ENCODE measurements around the gene MAN1A2.
"Not testable (repeated sequence)": the region's sequence is repeated elsewhere in the genome, so short reads cannot be mapped to it uniquely, and the experiment has no call there.

Gene MAN1A2

DNA sequence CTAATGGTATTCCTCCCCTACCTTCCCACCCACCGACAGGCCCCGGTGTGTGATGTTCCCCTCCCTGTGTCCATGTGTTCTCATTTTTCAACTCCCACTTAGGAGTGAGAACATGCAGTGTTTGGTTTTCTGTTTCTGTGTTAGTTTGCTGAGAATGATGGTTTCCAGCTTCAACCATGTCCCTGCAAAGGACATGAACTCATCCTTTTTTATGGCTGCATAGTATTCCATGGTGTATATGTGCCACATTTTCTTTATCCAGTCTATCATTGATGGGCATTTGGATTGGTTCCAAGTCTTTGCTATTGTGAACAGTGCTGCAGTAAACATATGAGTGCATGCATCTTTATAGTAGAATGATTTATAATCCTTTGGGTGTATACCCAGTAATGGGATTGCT is 108.2 kb downstream of the MAN1A2 start:
- FAIRE-seq; DNase-seq (ENCODE audit: insufficient read length, low spot score): not testable (repeated sequence)

DNA sequence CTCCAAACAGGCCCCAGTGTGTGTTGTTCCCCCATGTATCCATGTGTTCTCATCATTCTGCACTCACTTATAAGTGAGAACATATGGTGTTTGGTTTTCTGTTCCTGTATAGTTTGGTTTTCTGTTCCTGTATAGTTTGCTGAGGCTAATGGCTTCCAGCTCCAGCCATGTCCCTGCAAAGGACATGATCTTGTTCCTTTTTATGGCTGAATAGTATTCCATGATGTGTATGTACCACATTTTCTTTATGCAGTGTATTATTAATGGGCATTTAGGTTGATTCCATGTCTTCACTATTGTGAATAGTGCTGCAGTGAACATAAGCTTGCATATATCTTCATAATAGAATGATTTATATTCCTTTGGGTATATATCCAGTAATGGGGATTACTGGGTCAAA is 111.8 kb downstream of the MAN1A2 start:
- no peak for FAIRE-seq

DNA sequence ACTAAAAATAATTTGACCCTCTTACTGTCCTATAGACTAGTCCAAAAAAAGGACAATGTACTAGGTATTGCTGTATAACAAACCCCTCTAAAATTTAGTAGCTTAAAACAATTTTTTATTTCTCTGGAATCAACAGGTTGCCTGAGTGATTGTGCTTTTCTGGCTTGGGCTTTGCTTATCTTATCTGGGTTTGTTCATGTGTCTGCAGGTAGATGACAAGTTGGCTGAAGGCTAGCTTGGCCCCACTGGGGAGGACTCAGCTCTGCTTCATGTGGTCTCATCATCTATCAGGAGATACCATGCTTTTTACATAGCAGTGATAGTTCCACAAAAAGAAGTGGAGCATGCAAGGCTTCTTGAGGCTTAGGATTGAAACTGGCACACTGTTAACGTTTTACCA is 114.2 kb downstream of the MAN1A2 start:
- DNase-seq (ENCODE audit: insufficient read length, low spot score) = no peak
- FAIRE-seq = no peak

More for the DNA sequence above, 111.8 kb downstream of the MAN1A2 start:
- DNase-seq (ENCODE audit: insufficient read length, low spot score) = no peak

DNA sequence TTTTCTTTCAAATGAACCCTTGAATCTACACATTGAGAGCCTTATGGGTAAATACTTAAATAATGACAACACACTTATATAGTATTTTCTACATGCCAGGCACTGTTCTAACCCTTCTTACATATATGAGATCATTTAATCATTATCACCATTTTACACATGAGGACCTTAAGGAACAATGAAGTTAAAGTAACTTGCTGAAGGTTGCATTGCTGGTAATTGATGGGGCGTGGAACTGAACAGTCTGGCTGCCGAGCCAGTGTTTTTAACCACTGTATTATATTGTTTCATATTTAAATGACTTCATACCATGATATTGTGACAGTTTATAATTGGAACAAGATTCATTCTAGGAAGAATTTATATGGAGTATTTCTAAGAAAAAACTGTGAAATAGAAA is 126.7 kb downstream of the MAN1A2 start:
- no peak for FAIRE-seq
- no peak for DNase-seq (ENCODE audit: insufficient read length, low spot score)

DNA sequence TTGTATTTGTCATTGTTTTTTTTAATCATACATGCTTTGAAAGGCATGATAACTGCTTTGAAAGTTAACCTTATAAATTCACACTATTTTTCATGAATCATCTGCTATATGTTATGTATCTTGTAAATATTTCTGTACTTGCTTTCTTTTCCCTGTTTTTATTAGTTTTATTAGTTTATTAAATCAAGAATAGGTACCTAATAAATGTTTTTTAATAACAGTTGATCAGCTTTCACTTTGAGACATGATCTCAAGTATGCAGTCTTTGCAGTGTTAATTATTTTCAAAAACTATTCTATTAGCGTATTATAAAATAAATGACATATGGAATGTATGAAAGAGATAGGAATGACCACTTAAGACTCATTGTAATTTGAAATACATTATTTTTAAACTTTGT is 127.8 kb downstream of the MAN1A2 start:
- DNase-seq (ENCODE audit: insufficient read length, low spot score) (no peak), FAIRE-seq (no peak)

DNA sequence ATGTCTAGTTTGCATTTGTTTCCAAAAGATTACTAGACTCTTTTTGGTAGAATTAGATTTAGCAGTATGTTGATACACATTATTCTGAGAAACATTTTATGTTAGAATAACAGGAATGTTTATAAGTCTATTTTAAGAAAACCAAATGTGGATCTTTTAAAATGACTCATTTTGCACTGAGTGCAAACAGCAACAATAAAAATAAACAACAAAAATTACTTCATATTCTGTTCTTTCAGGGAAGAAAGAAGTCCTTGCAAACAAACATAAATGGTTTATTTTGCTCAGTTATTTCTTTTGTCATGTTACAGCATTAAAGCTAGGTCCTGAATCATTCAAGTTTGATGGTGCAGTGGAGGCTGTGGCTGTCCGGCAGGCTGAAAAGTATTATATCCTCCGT is 131.8 kb downstream of the MAN1A2 start:
- DNase-seq (ENCODE audit: insufficient read length, low spot score) = no peak
- no peak for FAIRE-seq

DNA sequence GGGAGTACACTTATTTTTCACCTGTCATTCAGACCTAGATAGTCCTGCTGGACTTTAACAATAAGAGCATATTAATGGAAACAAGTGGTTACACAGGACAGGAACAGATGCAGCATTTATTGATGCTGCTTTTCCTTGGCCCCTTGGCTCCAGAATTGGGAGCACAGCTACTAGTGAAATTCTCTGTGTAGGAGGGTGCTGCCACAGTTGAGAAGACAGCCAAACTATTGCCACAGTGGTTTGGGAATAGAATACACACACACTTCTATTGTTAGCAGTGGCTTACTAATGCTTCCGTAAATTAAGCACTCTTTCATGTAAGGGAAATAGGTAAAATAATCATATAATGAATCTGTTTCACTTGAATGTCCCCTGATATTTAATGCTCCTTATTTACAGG is 133.3 kb downstream of the MAN1A2 start:
- no peak for FAIRE-seq
- no peak for DNase-seq (ENCODE audit: insufficient read length, low spot score)

DNA sequence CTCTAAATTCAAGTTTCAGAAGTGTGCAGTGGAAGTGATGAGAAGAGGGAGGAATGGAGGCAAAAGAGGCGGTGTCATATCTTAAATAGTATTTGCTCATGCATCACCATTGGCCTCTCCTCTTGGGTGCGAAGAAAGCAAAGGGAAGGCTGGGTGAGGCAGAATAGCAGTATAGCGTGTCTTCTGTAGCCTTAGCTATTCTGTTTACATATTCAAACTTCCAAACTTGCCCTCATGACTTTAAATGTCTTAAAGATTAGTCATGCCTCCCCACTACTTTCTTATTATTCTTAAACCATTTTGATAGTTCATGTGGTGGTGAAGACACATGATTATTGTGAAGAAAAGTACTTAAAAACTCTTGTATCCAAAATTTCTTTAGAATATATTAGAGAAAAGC is 134.0 kb downstream of the MAN1A2 start:
- FAIRE-seq (no peak), DNase-seq (ENCODE audit: insufficient read length, low spot score) (no peak)

DNA sequence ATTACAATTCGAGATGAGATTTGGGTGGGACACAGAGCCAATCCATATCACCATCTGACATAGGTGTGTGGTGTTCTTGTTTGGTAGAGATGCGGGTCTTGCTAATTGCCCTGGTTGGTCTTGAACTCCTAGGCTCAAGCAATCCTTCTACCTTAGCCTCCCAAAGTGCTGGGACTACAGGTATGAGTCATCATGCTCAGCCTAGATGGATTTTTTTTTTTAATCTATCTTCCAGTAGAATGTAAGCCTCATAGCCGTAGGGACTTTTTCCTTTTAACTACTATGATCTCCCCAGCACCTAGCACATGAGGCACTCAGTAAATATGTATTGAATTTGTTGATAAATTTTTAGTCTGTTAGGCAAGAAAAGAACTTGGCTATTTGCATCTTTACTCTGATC is 144.0 kb downstream of the MAN1A2 start:
- FAIRE-seq (no peak), DNase-seq (ENCODE audit: insufficient read length, low spot score) (no peak)

DNA sequence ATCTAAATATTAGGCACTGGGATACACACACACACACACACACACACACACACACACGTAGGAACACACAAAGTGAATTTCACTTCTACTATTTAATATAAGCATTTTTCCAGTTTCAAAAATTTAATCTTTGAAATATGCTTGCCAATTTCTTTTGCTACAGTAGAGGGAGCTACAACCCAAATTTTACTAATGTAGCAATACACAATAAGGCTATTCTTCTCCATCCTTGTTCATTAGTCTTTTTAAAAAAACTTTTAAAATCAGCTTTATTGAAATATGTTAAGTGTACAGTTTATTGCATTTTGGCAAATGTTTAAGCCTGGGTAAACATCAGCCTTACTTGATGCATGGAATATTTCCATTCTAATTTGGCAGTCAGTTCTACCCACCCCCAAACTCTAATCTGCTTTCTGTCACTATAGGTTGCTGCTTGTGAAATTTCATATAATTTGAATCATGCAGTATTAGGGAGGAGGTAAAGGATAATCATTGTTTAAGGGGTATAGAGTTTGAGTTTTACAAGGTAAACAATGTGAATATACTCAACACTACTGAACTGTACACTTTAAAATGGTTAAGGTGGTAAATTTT is 145.6 kb downstream of the MAN1A2 start:
- DNase-seq (ENCODE audit: insufficient read length, low spot score) = no peak

DNA sequence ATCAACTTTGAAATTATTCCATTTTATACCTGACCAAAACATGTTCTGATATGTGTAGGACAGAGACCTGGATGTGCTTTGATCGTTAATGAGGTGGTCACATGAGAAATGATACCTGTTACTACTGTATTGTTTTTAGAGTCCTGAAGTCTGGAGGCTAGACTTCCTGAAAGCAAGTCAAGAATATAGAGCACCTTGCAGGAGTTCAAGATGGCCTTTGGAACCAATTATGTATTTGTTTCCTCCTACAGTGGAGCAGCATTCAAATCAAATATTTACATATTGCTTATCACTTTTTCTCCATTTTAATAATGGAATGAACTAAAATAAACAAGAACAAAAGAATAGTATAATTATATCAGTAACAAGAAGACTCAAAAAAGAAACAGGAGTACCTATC is 155.9 kb downstream of the MAN1A2 start:
- no peak for FAIRE-seq

More for the DNA sequence above, 145.6 kb downstream of the MAN1A2 start:
- no peak for FAIRE-seq

DNA sequence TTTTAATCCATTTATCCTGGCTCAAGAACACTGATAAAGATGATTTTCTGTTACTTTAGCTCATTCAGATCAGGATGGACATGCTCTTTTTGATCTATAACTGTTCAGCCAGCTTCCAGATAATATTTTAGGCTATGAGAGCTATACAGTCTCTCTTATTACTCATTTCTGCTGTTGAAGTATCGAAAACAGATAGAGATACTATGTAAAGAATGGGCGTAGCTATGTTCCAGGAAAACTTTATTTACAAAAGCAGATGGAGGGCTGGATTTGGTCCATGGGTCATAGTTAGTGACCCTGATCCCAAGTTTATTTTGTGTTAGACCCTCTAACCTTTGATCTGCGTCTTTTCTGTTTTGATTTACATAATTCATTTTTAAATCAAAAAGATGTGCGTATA is 159.8 kb downstream of the MAN1A2 start:
- no peak for DNase-seq (ENCODE audit: insufficient read length, low spot score)
- no peak for FAIRE-seq

More for the DNA sequence above, 155.9 kb downstream of the MAN1A2 start:
- no peak for DNase-seq (ENCODE audit: insufficient read length, low spot score)

DNA sequence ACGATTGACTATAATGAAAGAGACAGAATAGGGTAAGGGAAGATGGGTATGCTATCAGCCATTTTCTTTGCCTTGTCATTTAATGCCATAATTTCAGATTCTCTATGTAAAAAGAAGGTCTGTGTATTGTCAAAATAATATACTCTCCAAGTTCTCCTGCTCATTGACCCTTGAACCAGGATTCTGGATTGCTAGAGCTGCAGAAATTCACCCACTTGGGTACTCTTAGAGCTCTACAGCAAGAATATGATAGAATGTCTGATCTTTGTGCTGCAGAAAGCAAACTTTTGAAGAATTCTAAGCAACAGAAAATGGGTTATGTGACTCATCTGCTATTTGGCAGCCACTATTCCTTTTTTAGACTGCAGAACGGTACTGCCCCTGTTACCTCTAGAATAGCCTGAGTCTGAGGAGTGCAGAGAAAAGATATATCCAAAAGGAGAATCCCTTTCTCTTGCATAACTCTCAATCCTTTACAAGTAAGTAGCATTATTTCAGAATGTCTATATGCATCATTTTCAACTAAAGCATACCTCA is 160.4 kb downstream of the MAN1A2 start:
- FAIRE-seq (no peak), DNase-seq (ENCODE audit: insufficient read length, low spot score) (no peak)

DNA sequence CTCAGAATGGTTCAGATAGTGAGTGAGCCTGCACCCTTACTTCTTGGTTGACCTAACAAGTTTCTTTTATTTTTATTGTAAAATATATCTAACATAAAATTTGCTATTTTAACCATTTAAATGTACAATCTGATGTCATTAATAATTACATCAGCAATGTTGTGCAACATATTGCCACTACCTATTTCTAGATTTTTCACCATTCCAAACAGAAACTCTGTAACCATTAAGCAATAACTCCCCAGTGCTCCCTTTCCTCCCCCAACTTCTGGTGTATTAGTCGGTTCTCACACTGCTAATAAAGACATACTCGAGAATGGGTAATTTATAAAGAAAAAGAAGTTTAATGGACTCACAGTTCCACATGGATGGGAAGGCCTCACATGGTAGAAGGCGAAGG is 162.4 kb downstream of the MAN1A2 start:
- FAIRE-seq = no peak
- no peak for DNase-seq (ENCODE audit: insufficient read length, low spot score)

DNA sequence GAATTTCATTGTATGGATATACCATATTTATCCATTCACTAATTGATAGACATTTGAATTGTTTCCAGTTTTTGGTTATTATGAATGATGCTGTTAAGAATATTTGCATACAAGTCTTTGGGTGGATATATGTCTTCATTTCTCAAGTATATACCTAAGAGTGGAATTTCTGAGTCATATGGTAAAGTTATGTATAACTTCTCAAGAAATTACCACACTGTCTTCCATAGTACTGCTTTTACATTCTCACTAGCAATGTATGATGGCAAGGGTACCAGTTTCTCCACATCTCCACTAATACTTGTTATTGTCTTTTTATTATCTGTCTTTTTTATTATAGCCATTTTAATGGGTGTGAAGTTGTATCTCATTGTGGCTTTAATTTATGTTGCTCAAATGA is 164.0 kb downstream of the MAN1A2 start:
- FAIRE-seq (no peak), DNase-seq (ENCODE audit: insufficient read length, low spot score) (no peak)

DNA sequence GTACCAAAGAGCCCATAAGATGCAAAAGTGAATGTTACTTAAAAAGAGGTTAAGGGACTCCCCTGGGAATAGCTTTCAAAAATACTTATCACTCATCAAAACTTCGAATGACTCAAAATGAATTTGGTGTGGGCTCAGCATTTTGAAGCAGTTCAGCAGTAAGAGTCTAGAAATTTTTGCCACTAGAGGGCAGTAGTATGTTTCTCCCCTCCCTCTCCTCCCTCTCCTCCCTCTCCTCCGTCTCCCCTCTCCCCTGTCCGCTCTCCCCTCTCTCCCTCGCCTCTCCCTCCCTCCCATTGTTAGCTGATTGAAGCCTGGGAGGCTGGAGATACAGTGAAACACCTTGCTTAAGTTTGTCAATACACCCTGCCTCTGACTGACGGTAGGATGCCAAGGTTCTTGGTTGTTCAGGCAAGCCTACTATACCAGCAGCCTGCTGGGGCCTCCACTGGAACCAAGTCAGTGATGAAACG is 167.8 kb downstream of the MAN1A2 start:
- DNase-seq (ENCODE audit: insufficient read length, low spot score) (no peak), FAIRE-seq (no peak)

DNA sequence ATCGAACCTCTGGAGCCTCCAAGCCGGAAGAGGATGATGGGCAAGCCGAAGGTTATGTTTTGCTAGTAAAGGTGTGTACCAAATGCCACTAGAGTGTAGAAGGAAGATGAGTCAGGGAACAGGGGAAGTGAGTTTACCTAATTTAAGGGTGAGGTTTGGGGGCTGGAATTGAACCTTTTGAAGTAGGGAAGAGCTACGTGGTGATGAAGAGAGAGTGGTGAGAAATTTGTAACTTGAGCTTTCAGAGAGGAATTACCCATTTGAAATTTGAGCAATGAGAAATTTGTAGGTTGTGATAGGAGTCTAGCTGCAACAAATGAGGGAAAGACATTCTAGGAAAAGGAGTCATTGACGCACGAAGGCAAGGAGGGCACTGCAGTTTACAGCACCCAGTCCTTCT is 168.6 kb downstream of the MAN1A2 start:
- DNase-seq (ENCODE audit: insufficient read length, low spot score) (no peak), FAIRE-seq (no peak)

DNA sequence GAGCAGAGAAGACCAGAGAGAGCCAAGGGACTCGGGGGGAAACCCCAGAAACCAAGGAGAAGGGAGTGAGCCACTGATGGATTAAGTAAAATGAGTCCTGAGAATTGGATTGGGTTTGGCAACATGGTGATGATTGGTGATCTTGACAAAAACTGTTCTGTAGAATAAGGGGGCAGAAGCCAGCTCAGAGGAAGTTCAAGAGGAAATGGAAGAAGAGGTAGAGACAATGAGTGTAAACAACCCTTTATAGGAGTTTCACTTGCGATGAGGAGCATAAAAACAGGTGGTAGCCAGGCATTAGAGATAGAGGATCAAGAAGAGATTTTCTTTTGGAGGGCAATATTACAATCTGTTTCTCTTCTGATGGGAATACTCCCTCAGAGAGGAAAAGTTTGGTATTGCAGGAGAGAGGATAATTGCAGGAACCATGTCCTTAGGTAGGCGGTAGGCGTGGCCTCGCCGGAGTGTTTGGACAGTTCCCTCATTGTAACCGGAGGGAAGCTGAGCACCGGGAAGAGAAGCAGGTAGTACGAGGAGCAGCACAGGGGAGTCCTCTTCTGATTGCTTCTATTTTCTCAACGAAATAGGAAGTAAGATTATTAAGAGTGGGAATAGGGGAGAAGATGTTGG is 170.2 kb downstream of the MAN1A2 start:
- FAIRE-seq (no peak), DNase-seq (ENCODE audit: insufficient read length, low spot score) (no peak)

DNA sequence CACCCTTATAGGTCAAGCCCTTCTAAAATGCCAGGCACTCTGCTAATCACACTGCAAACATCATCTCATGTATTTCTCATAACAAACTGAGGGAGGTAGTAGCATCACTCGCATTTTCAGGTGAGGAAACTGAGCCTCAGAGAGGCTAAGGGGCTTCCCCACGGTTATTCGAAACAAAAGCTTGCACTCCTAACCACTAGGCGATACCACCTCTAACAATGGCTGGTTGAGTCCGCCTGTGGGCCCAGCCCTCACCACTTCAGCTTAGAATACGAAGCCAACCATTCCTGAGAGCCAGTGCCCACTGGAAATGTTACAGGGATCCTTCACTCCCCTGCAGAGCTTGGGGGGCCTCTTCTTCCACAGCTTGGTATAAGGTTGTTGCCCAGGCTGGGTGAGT is 173.3 kb downstream of the MAN1A2 start:
- FAIRE-seq = no peak
- DNase-seq (ENCODE audit: insufficient read length, low spot score) = no peak

DNA sequence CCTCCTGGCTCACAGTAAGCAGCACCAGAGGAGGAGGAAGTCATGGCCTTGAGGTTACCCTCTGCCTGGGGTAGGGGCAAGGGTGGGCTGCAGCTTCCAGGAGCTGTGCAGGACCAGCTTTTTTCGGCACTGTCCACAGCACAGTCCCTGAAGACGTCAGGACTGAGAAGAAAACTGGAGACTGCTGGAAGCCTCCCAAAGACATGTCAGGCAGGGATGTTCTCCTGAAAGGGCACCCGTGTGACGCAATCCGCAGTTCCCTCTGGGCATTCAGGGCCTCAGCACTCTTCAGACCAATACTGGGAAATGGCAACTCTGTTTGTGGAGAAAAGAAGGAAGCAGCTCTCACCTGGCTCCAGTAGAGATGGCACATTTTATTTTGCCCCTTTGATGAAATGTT is 173.8 kb downstream of the MAN1A2 start:
- DNase-seq (ENCODE audit: insufficient read length, low spot score) (no peak), FAIRE-seq (no peak)

DNA sequence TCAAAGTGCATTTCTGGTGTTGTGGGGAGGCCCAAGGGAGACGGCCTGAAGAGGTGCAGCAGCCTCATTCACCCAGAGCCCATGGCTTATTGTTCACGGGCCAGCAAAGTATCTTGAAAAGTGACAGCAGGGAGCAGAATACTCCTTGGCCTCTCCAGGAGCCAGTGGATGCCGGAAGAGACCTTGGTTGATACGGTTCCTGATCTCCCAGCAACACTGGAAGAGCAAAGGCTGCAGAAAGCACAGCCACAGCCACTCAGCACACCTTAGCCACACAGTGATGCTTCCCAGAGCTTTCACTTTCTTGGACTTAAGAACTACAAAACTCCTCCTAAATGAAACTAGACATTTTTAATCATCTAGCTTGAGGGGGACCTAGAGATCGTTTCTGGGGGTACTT is 174.3 kb downstream of the MAN1A2 start:
- no peak for FAIRE-seq
- DNase-seq (ENCODE audit: insufficient read length, low spot score) = no peak

DNA sequence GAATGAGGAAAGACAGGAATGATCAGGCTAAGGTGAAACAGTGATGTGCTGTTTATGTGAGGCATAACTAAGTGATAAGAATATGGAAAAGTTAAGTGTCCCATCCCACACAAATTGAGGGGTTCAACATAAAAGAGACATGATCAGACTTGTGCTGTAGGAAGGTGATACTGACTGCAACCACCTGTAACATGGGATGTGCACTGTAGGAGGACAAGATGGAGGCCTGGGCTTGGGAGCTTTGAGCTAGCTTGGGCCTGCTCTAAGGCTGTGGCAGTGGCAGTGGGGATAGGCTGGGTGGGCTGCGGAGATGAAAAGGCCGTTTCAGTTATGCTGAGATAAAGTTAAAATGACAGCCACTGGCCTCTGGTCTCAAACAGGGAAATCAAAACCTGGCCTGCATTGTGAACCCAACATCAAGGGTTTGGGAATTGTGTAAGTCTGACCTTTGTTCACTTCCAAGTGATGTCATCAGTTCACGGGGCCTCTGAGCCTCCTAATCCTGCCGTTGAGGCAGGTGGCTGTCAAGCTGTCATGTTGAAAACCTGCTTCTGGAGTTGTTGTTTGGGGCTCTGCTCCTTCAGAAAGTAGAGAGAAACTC is 177.4 kb downstream of the MAN1A2 start:
- no peak for FAIRE-seq
- no peak for DNase-seq (ENCODE audit: insufficient read length, low spot score)

Measured in HTR-8/SVneo (cell line).